Activated T-cell treated with anti-CD3 and anti-CD28 coated beads, Interleukin-2, amount 50 U/mL, for 1 hour (primary cell): ENCODE results near the gene C1QB.

Source experiments
- DNase-seq: peaks from one replicate; pipeline ENCODE4 v3.0.0-alpha.2; 2020

C1QB gene

DNA sequence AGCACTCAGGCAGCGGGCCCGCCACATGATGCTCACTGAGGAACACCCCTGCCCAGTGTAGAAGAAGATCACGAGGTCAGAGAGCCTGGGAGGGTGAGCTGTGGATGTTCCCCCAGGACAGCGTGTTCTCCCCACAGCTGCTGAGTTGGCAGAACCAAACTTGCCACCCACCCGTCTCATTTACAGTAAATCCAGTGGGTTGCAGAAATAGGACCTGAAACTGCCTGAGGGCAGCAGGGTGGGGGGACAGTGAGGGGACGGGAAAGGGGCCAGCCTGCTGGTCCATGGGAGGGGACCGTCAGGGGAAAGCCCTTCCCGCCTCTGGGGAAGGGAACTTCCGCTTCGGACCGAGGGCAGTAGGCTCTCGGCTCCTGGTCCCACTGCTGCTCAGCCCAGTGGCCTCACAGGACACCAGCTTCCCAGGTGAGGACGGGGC lies at the start of gene C1QB:
TSS of gene C1QB (plus strand) at position 356 of the 436 bp plus-strand sequence. CDS start 6,227 bp downstream, outside the sequence.
- no peak for DNase-seq

- no peak for DNase-seq
These were observed 46.9 kb upstream of the C1QB start for GRCh38 chr1:22606161-22606560.

- DNase-seq, result no peak
These were observed 45.9 kb upstream of the C1QB start for GRCh38 chr1:22607154-22607553.

DNA sequence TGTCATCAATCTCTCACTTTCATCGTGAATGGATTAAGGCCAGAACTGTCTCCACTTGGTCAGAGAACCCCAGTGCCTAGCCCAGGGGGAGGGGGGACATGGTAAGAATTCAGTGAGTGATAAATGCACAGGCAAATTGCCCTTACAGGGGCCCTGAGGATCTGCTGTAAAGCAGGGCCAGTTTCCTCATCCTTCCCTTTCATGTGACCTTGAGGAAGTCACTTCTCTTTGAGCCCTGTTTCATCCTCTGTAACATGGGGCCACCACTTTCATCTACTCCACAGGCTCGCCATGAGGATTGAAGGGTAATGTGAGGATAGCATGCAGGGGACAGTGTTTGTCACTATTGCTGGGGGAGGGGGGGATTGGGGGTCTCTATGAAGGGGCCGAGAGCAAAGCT lies 44.7 kb upstream of the C1QB start:
- DNase-seq, result no peak

- no peak for DNase-seq
These were observed 43.7 kb upstream of the C1QB start for GRCh38 chr1:22609291-22609690.

GRCh38 chr1:22611530-22611947 lies 41.5 kb upstream of the C1QB start:
- no peak for DNase-seq

GRCh38 chr1:22612671-22613571 lies 40.1 kb upstream of the C1QB start:
- no peak for DNase-seq

GRCh38 chr1:22613572-22613918 lies 39.5 kb upstream of the C1QB start:
- DNase-seq, result no peak

DNA sequence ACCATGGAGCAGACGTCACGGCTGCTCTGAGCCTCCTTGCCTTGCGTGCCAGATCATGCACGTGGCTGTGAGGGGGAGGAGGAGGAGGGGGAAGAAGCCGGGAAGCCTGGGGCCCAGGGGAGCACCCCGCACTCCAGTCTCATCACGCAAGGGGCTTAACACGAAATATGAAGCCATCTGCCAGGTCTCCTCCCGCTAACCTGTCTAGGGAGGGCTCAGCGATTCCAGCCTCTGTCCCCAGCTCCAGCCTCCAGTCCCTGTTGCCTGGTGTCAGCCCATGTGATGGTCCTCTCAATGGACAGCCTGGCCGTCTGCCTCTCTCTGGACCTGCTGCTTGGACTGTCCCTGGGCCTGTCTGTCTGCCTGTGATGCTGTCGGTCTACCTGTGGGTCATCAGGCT lies 39.1 kb upstream of the C1QB start:
- DNase-seq, result no peak

DNA sequence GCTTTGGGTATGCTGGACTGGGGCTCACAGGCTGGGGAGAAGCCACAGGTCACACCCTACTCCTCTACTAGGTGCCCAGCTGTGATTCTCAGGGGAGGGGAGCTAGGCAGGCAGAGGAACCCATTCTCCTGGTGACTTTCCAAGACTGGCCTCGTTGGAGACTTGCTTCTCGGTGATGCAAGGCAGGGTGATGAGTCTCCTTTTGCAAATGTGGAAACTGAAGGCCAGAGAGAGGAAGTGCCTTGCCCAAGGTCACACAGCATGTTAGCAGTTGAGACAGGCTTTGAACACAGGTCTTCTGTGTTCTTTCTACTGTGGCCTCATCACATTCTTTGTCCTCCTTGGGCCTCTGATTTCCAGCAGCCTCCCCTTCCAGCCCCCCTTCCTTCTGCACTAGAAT lies 37.1 kb upstream of the C1QB start:
- DNase-seq, result no peak

- no peak for DNase-seq
These were observed 36.5 kb upstream of the C1QB start for GRCh38 chr1:22616571-22616970.

- DNase-seq, result no peak
These were observed 35.0 kb upstream of the C1QB start for GRCh38 chr1:22618056-22618455.

DNA sequence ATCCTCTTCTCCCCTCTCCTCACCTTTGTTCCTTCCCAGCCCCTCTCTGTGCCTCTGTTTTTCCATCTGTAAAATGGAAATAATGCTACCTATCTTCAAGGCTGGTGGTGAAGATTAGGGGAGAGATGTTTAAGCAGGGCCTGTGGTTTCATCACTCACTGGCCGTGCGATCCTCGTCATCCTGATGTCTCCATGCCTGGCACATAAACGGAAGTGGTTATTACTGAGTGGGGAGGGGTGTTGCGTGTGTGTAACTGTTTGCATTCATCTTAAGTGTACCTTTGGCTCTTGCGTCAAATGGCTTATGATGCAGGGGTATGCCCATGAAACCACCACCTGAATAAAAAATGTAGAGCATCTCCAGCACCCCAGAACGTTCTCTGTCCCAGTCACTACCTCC lies 33.8 kb upstream of the C1QB start:
- DNase-seq, result no peak

GRCh38 chr1:22619798-22620197 lies 33.2 kb upstream of the C1QB start:
- DNase-seq, result no peak

GRCh38 chr1:22621761-22622160 lies 31.3 kb upstream of the C1QB start:
- no peak for DNase-seq

- no peak for DNase-seq
These were observed 27.6 kb upstream of the C1QB start for GRCh38 chr1:22625262-22625925.

- DNase-seq, result no peak
These were observed 26.5 kb upstream of the C1QB start for GRCh38 chr1:22626237-22627157.

DNA sequence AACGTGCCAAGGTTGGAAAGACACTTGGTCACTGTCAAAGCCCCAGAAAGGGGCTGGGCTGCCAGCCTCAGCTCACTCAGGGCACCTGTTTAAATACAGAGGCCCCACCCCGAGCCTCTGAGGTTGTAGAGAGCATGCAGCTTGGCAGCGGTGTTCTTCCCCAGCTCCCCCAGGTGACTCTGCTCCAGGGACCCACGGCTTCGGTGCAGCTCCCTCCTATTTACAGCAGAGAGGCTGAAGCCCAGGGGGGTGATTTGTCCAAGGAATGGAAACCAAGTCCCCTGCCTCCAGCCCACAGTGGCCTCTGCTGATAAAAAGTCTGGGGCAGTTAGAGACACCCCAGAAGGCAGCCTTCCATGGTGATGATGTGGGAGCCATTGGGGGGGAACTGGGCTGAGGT lies 25.7 kb upstream of the C1QB start:
- DNase-seq, result no peak

- no peak for DNase-seq
These were observed 24.2 kb upstream of the C1QB start for GRCh38 chr1:22628698-22629444.

GRCh38 chr1:22629886-22630285 lies 23.1 kb upstream of the C1QB start:
- no peak for DNase-seq

DNA sequence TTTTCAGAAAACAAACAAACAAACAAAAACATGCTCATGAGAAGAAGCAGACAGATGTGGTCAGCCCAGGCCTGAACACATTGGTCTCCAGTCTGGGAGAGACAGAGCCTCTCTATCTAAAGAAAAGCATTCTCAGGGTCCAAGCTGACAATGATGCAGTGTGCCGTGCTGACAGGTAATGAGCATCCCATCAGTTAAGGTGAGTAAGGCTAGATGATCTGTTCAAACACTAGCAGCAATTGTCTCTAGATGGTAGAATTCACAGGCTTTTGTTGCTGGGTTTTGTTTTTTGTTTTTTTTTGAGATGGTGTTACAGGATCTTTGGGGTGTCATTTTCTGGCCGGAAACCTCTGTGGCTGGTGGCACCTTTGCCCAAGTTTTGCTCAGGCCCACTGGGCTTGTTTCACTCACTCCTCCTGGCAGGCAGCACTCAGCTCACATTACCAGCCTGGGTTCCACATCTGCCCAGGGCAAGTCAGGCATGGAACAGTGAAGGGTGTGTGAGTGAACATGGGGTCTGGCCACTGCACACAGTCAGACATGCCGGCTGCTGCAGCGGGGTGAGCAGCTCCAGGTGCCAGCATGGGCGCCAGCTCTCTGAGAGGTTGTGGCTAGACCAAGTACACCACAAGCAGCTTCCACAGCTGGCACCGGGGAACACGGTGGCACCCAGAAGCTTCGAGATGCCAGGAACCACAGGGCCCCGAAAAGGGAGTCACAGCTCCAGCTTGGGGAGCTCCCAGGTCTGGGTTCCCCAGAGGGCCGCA lies 19.2 kb upstream of the C1QB start:
- DNase-seq, result no peak

DNA sequence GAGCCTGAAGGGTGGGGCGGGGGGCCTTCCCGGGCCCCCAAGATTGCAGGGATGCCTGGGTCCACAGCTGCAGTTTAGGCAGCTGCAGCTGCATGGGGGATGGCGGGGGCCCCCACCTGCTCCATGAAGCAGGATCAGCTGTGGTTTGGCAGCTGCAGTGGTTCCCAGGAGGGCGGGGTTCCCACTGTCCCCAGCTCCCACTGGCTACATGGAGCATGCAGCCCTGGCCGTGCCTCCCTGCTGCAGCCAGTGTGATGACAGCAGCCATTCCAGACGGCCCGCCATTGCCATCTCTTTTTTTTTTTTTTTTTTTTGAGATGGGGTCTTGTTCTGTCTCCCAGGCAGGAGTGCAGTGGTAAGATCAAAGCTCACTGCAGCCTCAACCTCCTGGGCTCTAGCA lies 17.6 kb upstream of the C1QB start:
- no peak for DNase-seq
